Measurements from ENCODE around the gene ADGRG7. TPM values are rescaled to one million over a fixed set of nuclear protein-coding genes. Genes with fewer than 3 reads are reported as not detected.

Gene ADGRG7
- total RNA-seq, 1 donor from 2014 or later, result not detected

DNA sequence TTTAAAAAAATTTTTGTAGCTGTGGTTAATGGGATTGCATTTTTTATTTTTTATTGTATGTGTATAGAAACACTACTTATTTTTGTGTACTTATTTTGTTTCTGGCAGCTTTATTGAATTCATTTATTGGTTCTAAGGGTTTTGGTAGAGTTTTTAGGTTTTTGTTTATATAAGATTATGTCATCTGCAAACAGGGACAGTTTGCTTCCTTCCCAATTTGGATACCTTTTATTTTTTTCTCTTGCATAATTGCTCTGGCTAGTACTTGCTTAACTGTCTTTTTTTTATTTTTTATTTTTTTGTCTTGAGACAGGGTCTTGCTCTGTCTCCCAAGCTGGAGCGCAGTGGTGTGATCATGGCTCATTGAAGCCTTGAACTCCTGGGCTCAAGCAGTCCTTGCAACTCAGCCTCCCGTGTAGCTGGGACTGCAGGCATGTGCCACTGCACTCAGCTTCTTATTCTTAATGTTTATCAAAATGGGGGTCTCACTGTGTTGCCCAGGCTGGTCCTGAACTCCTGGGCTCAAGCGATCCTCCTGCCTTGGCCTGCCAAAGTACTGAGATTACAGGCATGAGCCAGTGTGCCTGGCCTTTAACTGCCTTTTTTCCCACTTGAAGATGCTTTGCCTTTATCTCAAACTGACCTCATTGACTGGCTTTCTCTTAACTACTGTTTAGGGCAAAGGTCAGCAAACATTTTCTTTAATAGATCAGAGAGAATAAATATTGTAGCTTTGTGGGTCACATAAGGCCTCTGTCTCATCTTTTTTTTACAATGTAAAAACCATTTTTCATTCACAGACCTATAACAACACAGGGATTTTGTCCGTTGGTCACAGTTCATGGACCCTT is 108.5 kb downstream of the ADGRG7 start:
- Mint-ChIP-seq H3K27ac (no peak overlapping the region), H3K36me3 (ENCODE audit: low read depth) (peaks cover 47% of the 10 kb centered on the region), H3K9me3 (no peaks in the 10 kb centered on the region), H3K4me3 (no peak overlapping the region), H3K4me1 (ENCODE audit: low read depth) (peaks cover 47% of the 10 kb centered on the region), H3K27me3 (ENCODE audit: insufficient read depth) (no peaks in the 10 kb centered on the region)
- DNase-seq (ENCODE audit: low spot score), result no peak
- intact Hi-C loops (cut with micrococcal nuclease), result loop anchor here (10.0 kb wide), 1 partner anchor 253 kb away; no protein-coding TSS in a partner anchor

DNA sequence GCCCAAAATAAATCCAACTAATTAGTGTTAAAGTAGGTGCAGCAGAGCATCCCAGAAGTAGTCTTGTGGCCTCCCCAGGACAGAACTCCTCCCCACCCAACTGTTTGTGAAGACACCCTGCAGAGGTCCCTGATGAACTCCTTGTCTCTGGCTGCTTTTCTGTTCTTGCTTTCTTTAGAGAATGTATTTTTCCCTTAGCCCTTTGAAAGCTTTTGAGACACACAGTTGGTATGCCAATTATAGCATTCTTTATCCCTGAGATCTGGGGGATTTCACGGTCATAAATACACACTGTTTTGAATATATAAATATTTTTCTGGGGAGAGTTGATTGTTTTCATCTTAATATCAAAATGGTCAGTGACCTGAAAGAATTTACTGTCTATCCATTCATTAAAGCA is 109.7 kb downstream of the ADGRG7 start:
- intact Hi-C loops (cut with micrococcal nuclease), result loop anchor here (10.0 kb wide), 1 partner anchor 254 kb away; no protein-coding TSS in a partner anchor
- peaks cover 44% of the 10 kb centered on the region for H3K4me1 Mint-ChIP-seq (ENCODE audit: low read depth)
- H3K4me3 Mint-ChIP-seq, result no peak overlapping the region
- H3K27ac Mint-ChIP-seq, result no peak overlapping the region
- DNase-seq (ENCODE audit: low spot score), result no peak
- H3K9me3 Mint-ChIP-seq, result no peaks in the 10 kb centered on the region
- H3K27me3 Mint-ChIP-seq (ENCODE audit: insufficient read depth), result no peaks in the 10 kb centered on the region
- H3K36me3 Mint-ChIP-seq (ENCODE audit: low read depth), result peaks cover 43% of the 10 kb centered on the region

DNA sequence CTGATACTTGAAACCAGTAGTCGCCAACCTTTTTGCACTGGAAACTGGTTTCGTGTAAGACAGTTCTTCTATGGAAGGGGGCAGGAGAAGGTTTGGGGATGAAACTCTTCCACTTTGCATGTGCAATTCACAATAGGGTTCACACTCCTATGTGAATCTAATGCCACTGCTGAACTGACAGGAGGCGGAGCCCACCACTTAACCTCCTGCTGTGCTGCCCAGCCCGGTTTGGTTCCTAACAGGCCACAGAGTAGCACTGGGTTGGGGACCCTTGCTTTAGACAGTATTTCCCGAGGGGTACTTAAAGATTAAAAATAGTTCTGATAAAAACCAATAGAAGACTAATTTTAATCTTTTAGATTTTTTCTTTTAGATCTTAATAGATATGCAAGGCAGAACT is 111.0 kb downstream of the ADGRG7 start:
- no peak overlapping the region for H3K4me3 Mint-ChIP-seq
- H3K4me1 Mint-ChIP-seq (ENCODE audit: low read depth), result peaks cover 35% of the 10 kb centered on the region
- H3K36me3 Mint-ChIP-seq (ENCODE audit: low read depth), result peaks cover 37% of the 10 kb centered on the region
- no peaks in the 10 kb centered on the region for H3K27me3 Mint-ChIP-seq (ENCODE audit: insufficient read depth)
- intact Hi-C loops (cut with micrococcal nuclease), result no loop called here
- H3K27ac Mint-ChIP-seq, result no peak overlapping the region
- DNase-seq (ENCODE audit: low spot score), result no peak
- no peaks in the 10 kb centered on the region for H3K9me3 Mint-ChIP-seq

DNA sequence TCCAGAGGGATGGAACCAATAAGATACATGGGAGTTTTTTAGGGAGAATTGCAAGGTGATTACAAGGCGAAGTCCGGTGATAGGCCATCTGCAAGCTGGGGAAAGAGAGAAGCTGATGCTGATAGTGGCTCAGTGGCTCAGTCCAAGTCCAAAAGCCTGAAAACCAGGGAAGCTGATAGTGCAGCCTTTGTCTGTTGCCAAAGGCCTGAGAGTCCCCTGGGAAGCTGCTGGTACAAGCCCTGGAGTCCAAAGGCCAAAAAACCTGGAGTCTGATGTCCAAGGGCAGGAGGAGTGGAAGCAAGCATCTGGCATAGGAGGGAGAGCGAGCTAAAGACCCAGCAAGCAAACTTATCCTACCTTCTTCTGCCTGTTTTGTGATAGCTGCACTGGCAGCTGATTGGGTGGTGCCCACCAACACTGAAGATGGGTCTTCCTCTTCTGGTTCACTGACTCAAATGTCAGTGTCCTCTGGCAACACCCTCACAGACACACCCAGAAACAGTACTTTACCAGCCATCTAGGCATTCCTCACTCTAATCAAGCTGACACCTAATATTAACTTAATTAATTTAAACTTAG is 116.6 kb downstream of the ADGRG7 start:
- DNase-seq (ENCODE audit: low spot score), result no peak
- Mint-ChIP-seq H3K4me3 (no peak overlapping the region), H3K9me3 (no peaks in the 10 kb centered on the region), H3K27me3 (ENCODE audit: insufficient read depth) (no peaks in the 10 kb centered on the region), H3K36me3 (ENCODE audit: low read depth) (peaks cover 46% of the 10 kb centered on the region), H3K4me1 (ENCODE audit: low read depth) (peaks cover 23% of the 10 kb centered on the region), H3K27ac (peak overlapping the region; percentile 40)
- intact Hi-C loops (cut with micrococcal nuclease), result no loop called here

DNA sequence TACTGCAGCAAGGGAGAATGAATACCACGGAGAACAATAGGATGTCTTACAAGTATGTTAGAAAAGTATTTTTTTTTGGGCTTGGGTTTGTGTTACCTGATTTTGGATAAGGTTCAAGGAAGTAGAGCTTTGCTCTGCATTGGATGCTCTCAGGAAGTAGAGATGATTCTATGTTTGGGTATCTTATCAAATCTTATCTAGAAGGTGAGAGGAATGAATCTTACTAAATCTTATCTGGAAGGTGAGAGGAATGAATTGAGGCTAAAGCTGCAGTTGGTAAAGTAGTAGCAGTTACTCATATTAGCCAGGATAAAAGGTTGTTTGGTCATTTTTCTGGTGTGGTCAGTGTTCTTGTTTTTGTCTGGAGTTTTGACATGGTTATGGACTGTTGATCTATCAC is 117.3 kb downstream of the ADGRG7 start:
- DNase-seq (ENCODE audit: low spot score), result no peak
- Mint-ChIP-seq H3K4me1 (ENCODE audit: low read depth) (peaks cover 23% of the 10 kb centered on the region), H3K27me3 (ENCODE audit: insufficient read depth) (no peaks in the 10 kb centered on the region), H3K36me3 (ENCODE audit: low read depth) (peaks cover 41% of the 10 kb centered on the region), H3K4me3 (no peak overlapping the region), H3K27ac (peak overlapping the region; percentile 53), H3K9me3 (no peaks in the 10 kb centered on the region)
- intact Hi-C loops (cut with micrococcal nuclease), result no loop called here

DNA sequence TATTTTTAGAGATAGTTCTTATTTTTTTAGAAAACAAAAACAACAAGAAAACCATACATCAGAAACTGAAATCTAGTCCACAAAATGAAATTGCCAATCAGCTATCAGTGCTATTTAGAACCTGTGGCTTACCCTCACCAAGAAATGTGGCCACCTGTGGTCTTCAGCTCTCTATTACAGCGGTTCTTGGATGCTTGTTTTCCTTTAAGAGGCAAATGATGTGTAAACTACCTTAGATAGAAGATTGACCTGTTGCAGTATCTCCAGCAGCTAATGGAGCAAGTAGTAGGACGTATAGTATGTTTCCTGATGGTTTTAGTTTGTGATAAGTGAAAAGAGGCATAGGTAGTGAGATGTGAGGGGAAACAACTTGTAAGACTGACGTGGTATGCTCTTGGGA is 121.1 kb downstream of the ADGRG7 start:
- Mint-ChIP-seq H3K4me3 (no peak overlapping the region), H3K9me3 (no peaks in the 10 kb centered on the region), H3K27ac (no peak overlapping the region), H3K36me3 (ENCODE audit: low read depth) (peaks cover 37% of the 10 kb centered on the region), H3K4me1 (ENCODE audit: low read depth) (peaks cover 29% of the 10 kb centered on the region), H3K27me3 (ENCODE audit: insufficient read depth) (no peaks in the 10 kb centered on the region)
- intact Hi-C loops (cut with micrococcal nuclease), result no loop called here
- no peak for DNase-seq (ENCODE audit: low spot score)

DNA sequence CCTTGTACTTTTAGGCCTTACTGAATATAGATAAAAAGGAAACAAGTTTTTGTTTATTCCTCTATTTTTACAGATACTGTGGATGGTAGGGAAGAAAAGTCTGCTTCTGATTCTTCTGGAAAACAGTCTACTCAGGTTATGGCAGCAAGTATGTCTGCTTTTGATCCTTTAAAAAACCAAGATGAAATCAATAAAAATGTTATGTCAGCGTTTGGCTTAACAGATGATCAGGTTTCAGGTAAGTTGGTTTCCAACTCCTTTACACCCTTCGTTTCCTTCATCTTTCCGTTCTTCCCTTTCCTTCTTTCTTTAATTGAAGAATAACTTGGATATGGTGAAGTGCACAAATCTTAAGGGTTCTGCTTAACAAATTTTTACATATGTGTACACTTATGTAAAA is 123.0 kb downstream of the ADGRG7 start:
- intact Hi-C loops (cut with micrococcal nuclease), result no loop called here

DNA sequence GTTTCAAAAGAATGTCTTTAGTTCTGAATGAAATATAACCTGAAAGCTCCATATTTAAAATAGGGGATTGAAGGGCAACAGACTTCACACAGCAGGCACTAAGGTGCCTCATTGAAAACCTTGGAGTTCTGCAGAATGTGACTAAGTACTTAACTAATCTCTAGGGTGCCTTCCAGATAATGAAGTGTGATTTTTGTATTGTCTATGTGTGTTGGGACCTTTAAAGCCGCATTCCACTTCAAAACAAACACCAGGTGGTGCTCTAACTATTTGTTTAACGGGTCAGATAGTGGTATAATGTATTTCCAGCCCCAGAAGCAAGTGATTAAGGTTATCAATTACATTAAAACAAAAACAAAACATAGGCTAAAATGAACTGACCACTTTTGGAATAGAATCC is 127.9 kb downstream of the ADGRG7 start:
- intact Hi-C loops (cut with micrococcal nuclease), result loop anchor here (1.0 to 5.0 kb wide), 2 partner anchors 60 to 645 kb away; no protein-coding TSS in a partner anchor
- H3K27ac Mint-ChIP-seq, result no peak overlapping the region
- peaks cover 38% of the 10 kb centered on the region for H3K36me3 Mint-ChIP-seq (ENCODE audit: low read depth)
- no peak for DNase-seq (ENCODE audit: low spot score)
- H3K4me3 Mint-ChIP-seq, result no peak overlapping the region
- H3K9me3 Mint-ChIP-seq, result no peaks in the 10 kb centered on the region
- H3K4me1 Mint-ChIP-seq (ENCODE audit: low read depth), result peaks cover 32% of the 10 kb centered on the region
- no peaks in the 10 kb centered on the region for H3K27me3 Mint-ChIP-seq (ENCODE audit: insufficient read depth)

More for the DNA sequence above, 123.0 kb downstream of the ADGRG7 start:
- H3K36me3 Mint-ChIP-seq (ENCODE audit: low read depth), result peaks cover 40% of the 10 kb centered on the region
- H3K27ac Mint-ChIP-seq, result no peak overlapping the region
- H3K27me3 Mint-ChIP-seq (ENCODE audit: insufficient read depth), result no peaks in the 10 kb centered on the region
- H3K9me3 Mint-ChIP-seq, result no peaks in the 10 kb centered on the region
- no peak overlapping the region for H3K4me3 Mint-ChIP-seq
- H3K4me1 Mint-ChIP-seq (ENCODE audit: low read depth), result peaks cover 27% of the 10 kb centered on the region
- no peak for DNase-seq (ENCODE audit: low spot score)

DNA sequence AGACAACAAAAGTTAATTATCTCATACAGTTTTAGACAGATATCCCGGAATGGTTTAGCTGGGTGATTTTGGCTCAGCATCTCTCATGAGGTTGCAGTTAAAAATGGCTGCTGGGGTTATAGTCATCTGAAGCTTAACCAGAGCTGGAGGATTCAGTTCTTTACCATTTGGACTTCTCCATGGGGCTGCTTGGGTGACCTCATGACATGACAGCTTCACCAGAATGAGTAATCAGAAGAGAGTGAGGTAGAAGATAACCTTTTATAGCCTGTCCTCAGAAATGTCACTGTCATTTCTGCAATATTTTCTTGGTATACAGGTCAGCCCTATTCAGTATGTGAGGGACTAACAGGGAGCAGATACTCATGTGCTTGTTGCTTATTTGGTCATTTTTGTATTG is 130.8 kb downstream of the ADGRG7 start:
- no peaks in the 10 kb centered on the region for H3K9me3 Mint-ChIP-seq
- no peak overlapping the region for H3K4me3 Mint-ChIP-seq
- no peaks in the 10 kb centered on the region for H3K27me3 Mint-ChIP-seq (ENCODE audit: insufficient read depth)
- DNase-seq (ENCODE audit: low spot score), result no peak
- H3K4me1 Mint-ChIP-seq (ENCODE audit: low read depth), result peaks cover 26% of the 10 kb centered on the region
- intact Hi-C loops (cut with micrococcal nuclease), result loop anchor here (1.0 kb wide), 1 partner anchor 30 kb away; no protein-coding TSS in a partner anchor
- peak overlapping the region; percentile 49 for H3K27ac Mint-ChIP-seq
- peaks cover 36% of the 10 kb centered on the region for H3K36me3 Mint-ChIP-seq (ENCODE audit: low read depth)

DNA sequence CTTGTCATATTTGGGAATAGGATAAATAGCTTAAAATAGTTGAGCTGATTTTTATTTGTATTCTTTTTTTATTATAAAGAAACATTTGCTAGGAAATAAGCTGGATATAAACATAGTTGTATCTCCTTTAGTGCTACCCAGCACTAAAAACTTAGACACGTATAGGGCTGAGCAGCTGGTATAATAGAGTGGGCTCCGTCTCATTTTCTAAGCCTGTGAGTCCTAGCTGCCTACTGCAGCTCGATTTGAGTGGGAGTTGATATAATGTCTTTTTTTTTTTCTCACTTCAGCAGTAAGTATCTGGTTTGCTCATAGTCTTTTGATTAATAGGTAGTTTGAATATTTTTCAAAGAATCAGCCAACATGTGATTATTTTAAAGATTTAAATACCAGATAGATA is 134.1 kb downstream of the ADGRG7 start:
- intact Hi-C loops (cut with micrococcal nuclease), result no loop called here
- H3K9me3 Mint-ChIP-seq, result no peaks in the 10 kb centered on the region

DNA sequence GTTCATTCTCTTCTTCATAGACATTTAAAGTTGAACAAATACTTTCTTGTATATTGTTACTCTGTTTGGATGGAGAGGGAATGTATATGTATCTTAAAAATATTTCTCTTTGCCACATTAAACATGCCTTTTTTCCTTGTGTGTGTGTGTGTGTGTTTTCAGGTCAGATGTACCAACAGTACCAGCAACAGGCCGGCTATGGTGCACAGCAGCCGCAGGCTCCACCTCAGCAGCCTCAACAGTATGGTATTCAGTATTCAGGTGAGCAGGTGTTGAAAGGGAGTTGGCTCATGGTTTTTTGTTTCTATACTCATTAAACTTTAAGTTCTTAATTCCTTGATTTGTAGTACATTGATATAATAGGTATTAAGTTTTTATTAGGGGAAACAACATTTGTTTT is 135.3 kb downstream of the ADGRG7 start:
- intact Hi-C loops (cut with micrococcal nuclease), result no loop called here
- DNase-seq (ENCODE audit: low spot score), result no peak

More for the DNA sequence above, 134.1 kb downstream of the ADGRG7 start:
- Mint-ChIP-seq H3K27me3 (ENCODE audit: insufficient read depth) (no peaks in the 10 kb centered on the region), H3K4me1 (ENCODE audit: low read depth) (peaks cover 9% of the 10 kb centered on the region), H3K27ac (no peak overlapping the region), H3K36me3 (ENCODE audit: low read depth) (peaks cover 34% of the 10 kb centered on the region), H3K4me3 (no peak overlapping the region)
- DNase-seq (ENCODE audit: low spot score), result no peak

More for the DNA sequence above, 135.3 kb downstream of the ADGRG7 start:
- Mint-ChIP-seq H3K4me3 (no peak overlapping the region), H3K9me3 (no peaks in the 10 kb centered on the region), H3K27ac (no peak overlapping the region), H3K4me1 (ENCODE audit: low read depth) (peaks cover 9% of the 10 kb centered on the region), H3K27me3 (ENCODE audit: insufficient read depth) (no peaks in the 10 kb centered on the region), H3K36me3 (ENCODE audit: low read depth) (peaks cover 38% of the 10 kb centered on the region)

Data from activated T-helper 1 cell treated with anti-CD3 and anti-CD28 coated beads, Interleukin-12 subunit alpha, Interleukin-12 subunit beta, Interleukin-2, Interleukin-4 antibody, amounts not matched to agents 30 ng/mL and 10 ng/mL and 1 ng/mL, durations not matched to agents 14 hours and 24 hours and 36 hours (primary cell).